Activated naive CD8-positive, alpha-beta T cell treated with anti-CD3 and anti-CD28 coated beads, Interleukin-2, amount 50 U/mL, for 24 hours (primary cell): ENCODE data around the gene NAGK.
"Not testable (repeated sequence)": the region's sequence is repeated elsewhere in the genome, so short reads cannot be mapped to it uniquely, and the experiment has no call there.

Source experiments
- ATAC-seq: fragments of 150-1000 bp; cut with Tn5 transposase; one replicate; pipeline ENCODE4 v1.10.0; 2021
- DNase-seq: peaks from one replicate; pipeline ENCODE4 v3.0.0; 2021
- H3K27ac Mint-ChIP-seq: one replicate; pipeline ENCODE4 v1.8.0; 2021; ENCODE audit warnings: mild to moderate bottlenecking, mixed read lengths
- H3K27me3 Mint-ChIP-seq: one replicate; pipeline ENCODE4 v1.8.0; 2021; ENCODE audit warnings: mixed read lengths
- H3K36me3 Mint-ChIP-seq: one replicate; pipeline ENCODE4 v1.8.0; 2021; ENCODE audit warnings: low read depth, mixed read lengths
- H3K4me1 Mint-ChIP-seq: one replicate; pipeline ENCODE4 v1.8.0; 2021; ENCODE audit warnings: mixed read lengths
- H3K4me3 Mint-ChIP-seq: one replicate; pipeline ENCODE4 v1.8.0; 2021; ENCODE audit warnings: mild to moderate bottlenecking, moderate library complexity, mixed read lengths
- H3K9me3 Mint-ChIP-seq: one replicate; pipeline ENCODE4 v1.8.0; 2021; ENCODE audit warnings: mixed read lengths

The NAGK gene

DNA sequence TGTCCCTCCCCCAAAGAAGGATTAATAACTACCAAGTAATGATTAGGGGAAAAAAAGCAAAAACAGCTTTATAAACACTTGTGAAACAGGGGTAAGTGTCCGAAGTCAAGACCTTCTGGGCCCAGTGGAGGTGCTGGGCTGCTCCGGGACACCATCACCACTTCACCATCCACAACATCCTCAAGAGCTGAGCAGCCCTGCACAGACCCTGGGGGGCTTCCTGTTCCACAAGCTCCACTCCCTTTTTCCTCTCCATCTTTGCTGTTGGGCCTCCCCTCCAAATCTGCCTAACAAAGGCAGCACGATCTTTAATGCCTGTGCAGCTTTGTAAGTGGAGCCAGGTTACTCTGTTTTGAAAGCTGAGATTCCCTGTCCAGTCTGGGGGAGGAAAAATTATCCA lies 14.8 kb downstream of the NAGK start:
- ATAC-seq, H3K4me3 Mint-ChIP-seq, H3K9me3 Mint-ChIP-seq, H3K27me3 Mint-ChIP-seq, H3K27ac Mint-ChIP-seq, H3K36me3 Mint-ChIP-seq, DNase-seq: not testable (repeated sequence)
- peaks cover 18% of the 10 kb centered on the region for H3K4me1 Mint-ChIP-seq

DNA sequence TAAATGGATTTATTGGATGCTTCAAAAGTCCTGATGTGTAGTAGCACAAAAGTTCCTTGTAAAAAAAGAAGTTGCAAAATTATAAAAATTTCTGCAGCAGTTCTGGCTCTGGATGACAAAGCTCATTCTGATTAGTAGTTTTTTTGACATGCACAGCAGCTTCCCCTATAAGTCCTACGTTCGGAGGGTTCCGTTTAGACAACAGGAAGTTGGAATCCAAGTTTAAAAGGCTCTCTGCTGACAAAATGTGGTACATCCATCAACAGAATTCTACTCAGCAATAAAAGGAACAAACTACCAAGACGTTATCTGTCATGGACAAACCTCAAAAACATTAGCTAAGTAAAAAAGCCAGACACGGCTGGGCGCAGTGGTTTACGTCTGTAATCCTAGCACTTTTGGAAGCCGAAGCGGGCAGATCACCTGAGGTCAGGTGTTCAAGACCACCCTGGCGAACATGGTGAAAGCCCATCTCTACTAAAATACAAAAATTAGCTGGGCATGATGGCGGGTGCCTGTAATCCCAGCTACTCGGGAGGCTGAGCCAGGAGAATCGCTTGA lies 15.4 kb downstream of the NAGK start:
- ATAC-seq, H3K9me3 Mint-ChIP-seq, H3K27ac Mint-ChIP-seq, DNase-seq, H3K36me3 Mint-ChIP-seq, H3K4me3 Mint-ChIP-seq, H3K27me3 Mint-ChIP-seq: not testable (repeated sequence)
- peaks cover 18% of the 10 kb centered on the region for H3K4me1 Mint-ChIP-seq

- not testable (repeated sequence) for H3K4me3 Mint-ChIP-seq, DNase-seq, ATAC-seq, H3K9me3 Mint-ChIP-seq, H3K36me3 Mint-ChIP-seq, H3K27me3 Mint-ChIP-seq, H3K27ac Mint-ChIP-seq
- H3K4me1 Mint-ChIP-seq, result peaks cover 18% of the 10 kb centered on the region
Observed at GRCh38 chr2:71085325-71086003, 17.0 kb downstream of the NAGK start.

- not testable (repeated sequence) for H3K36me3 Mint-ChIP-seq, H3K9me3 Mint-ChIP-seq, DNase-seq, H3K4me1 Mint-ChIP-seq, H3K4me3 Mint-ChIP-seq, H3K27me3 Mint-ChIP-seq, H3K27ac Mint-ChIP-seq, ATAC-seq
Observed at GRCh38 chr2:71089475-71089874, 21.0 kb downstream of the NAGK start.

- H3K27ac Mint-ChIP-seq, DNase-seq, H3K4me1 Mint-ChIP-seq, ATAC-seq, H3K27me3 Mint-ChIP-seq, H3K4me3 Mint-ChIP-seq, H3K9me3 Mint-ChIP-seq, H3K36me3 Mint-ChIP-seq: not testable (repeated sequence)
Observed at GRCh38 chr2:71091808-71092207, 23.4 kb downstream of the NAGK start.

- H3K36me3 Mint-ChIP-seq, H3K27ac Mint-ChIP-seq, H3K27me3 Mint-ChIP-seq, H3K9me3 Mint-ChIP-seq, H3K4me1 Mint-ChIP-seq, DNase-seq, ATAC-seq, H3K4me3 Mint-ChIP-seq: not testable (repeated sequence)
Observed at GRCh38 chr2:71092491-71093260, 24.2 kb downstream of the NAGK start.

GRCh38 chr2:71100195-71100964 lies 31.9 kb downstream of the NAGK start:
- no peaks in the 10 kb centered on the region for H3K36me3 Mint-ChIP-seq
- H3K27ac Mint-ChIP-seq, result no peak overlapping the region
- H3K9me3 Mint-ChIP-seq, result peaks cover 1% of the 10 kb centered on the region
- ATAC-seq (no peak), DNase-seq (peak; percentile 58)
- peaks cover 4% of the 10 kb centered on the region for H3K27me3 Mint-ChIP-seq
- H3K4me1 Mint-ChIP-seq, result no peaks in the 10 kb centered on the region
- H3K4me3 Mint-ChIP-seq, result no peak overlapping the region

- Mint-ChIP-seq H3K4me3 (no peak overlapping the region), H3K36me3 (no peaks in the 10 kb centered on the region), H3K27ac (no peak overlapping the region), H3K27me3 (peaks cover 4% of the 10 kb centered on the region), H3K9me3 (peaks cover 4% of the 10 kb centered on the region), H3K4me1 (no peaks in the 10 kb centered on the region)
- DNase-seq (no peak), ATAC-seq (no peak)
Observed at GRCh38 chr2:71101656-71102055, 33.2 kb downstream of the NAGK start.

DNA sequence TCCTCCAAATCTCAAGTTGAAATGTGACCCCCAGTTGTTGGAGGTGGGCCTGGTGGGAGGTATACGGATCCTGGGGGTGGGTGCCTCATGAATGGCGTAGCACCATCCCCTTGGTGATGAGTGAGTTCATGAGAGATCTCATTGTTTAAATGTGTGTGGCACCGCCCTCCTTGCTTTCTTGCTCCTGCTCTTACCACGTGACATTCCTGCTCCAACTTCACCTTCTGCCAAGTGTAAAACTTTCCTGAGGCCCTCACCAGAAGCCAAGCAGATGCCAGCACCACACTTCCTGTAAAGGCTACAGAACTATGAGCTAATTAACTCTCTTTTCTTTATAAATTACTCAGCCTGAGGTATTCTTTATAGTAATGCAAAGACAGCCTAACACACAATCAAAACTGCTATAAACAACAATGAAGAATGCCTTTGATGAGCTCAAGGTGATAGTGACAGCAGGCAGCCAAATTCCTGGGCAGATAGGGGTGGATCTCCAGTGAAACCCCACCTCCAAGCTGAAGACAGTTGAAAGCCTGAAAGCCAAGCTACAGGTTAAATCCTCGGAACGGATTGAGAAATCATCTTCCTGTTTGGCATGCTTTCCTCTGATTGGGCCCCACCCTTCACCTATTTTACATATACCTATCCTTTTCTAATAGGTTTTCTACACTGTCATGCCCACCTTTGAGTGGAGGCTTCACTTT lies 34.7 kb downstream of the NAGK start:
- H3K36me3 Mint-ChIP-seq, result peaks cover 1% of the 10 kb centered on the region
- H3K9me3 Mint-ChIP-seq, result peaks cover 4% of the 10 kb centered on the region
- ATAC-seq, result no peak

GRCh38 chr2:71103809-71104208 lies 35.4 kb downstream of the NAGK start:
- DNase-seq (no peak), ATAC-seq (no peak)
- Mint-ChIP-seq H3K4me3 (no peak overlapping the region), H3K36me3 (peaks cover 6% of the 10 kb centered on the region), H3K27me3 (no peaks in the 10 kb centered on the region), H3K9me3 (peaks cover 4% of the 10 kb centered on the region), H3K4me1 (no peaks in the 10 kb centered on the region), H3K27ac (no peak overlapping the region)

More for the DNA sequence above, 34.7 kb downstream of the NAGK start:
- H3K27me3 Mint-ChIP-seq, result no peaks in the 10 kb centered on the region
- H3K27ac Mint-ChIP-seq, result no peak overlapping the region
- no peak for DNase-seq
- H3K4me3 Mint-ChIP-seq, result no peak overlapping the region
- H3K4me1 Mint-ChIP-seq, result no peaks in the 10 kb centered on the region

GRCh38 chr2:71106463-71106862 lies 38.0 kb downstream of the NAGK start:
- not testable (repeated sequence) for H3K9me3 Mint-ChIP-seq

DNA sequence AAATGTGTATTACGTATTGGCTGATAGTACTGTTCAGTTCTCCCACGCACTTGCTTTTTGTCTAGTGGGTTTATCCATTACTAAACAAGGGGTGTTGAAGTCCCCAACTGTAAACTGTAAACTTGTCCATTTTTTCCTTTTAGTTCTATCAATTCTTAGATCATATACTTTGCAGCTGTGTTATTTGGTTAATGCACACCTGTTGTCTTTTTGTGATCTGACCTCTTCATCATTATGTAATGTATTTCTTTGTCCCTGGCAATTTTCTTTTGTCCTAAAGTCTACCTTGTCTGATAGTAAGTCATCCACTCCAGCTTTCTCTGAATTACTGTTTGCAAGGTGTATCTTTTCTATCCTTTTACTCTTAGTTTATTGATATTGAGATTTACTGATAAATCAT lies 39.6 kb downstream of the NAGK start:
- H3K4me1 Mint-ChIP-seq, result no peaks in the 10 kb centered on the region
- H3K36me3 Mint-ChIP-seq, result peaks cover 9% of the 10 kb centered on the region
- H3K9me3 Mint-ChIP-seq, result peaks cover 4% of the 10 kb centered on the region
- no peak for DNase-seq
- ATAC-seq, result no peak
- no peak overlapping the region for H3K27ac Mint-ChIP-seq
- no peak overlapping the region for H3K4me3 Mint-ChIP-seq
- no peaks in the 10 kb centered on the region for H3K27me3 Mint-ChIP-seq

More at GRCh38 chr2:71106463-71106862, 38.0 kb downstream of the NAGK start:
- DNase-seq, H3K4me1 Mint-ChIP-seq, H3K27ac Mint-ChIP-seq, H3K27me3 Mint-ChIP-seq, H3K4me3 Mint-ChIP-seq, H3K36me3 Mint-ChIP-seq, ATAC-seq: not testable (repeated sequence)

- H3K9me3 Mint-ChIP-seq, result no peaks in the 10 kb centered on the region
- no peaks in the 10 kb centered on the region for H3K4me1 Mint-ChIP-seq
- H3K36me3 Mint-ChIP-seq, result peaks cover 20% of the 10 kb centered on the region
- H3K27ac Mint-ChIP-seq, result no peak overlapping the region
- H3K4me3 Mint-ChIP-seq, result no peak overlapping the region
- no peaks in the 10 kb centered on the region for H3K27me3 Mint-ChIP-seq
- no peak for DNase-seq
- ATAC-seq, result no peak
Observed at GRCh38 chr2:71113843-71114242, 45.4 kb downstream of the NAGK start.

GRCh38 chr2:71117063-71117462 lies 48.6 kb downstream of the NAGK start:
- no peak overlapping the region for H3K27ac Mint-ChIP-seq
- H3K27me3 Mint-ChIP-seq, result no peaks in the 10 kb centered on the region
- H3K9me3 Mint-ChIP-seq, result no peaks in the 10 kb centered on the region
- ATAC-seq, result no peak
- no peak overlapping the region for H3K4me3 Mint-ChIP-seq
- H3K36me3 Mint-ChIP-seq, result peaks cover 25% of the 10 kb centered on the region
- no peaks in the 10 kb centered on the region for H3K4me1 Mint-ChIP-seq
- DNase-seq, result no peak
